Prostate gland (tissue), 2 donors: ENCODE results near the gene CPED1.

Experiments
- CTCF ChIP-seq, 4 experiments: fragments of 200-600 bp in 2 of 4; fragments of 450-650 bp in 2 of 4; sonication (generic) in 2 of 4; IDR thresholded peaks; 1 replicate in 3 of 4; 2 replicates in 1 of 4; pipeline ENCODE4 v1.5.1; 2016 to 2019; ENCODE audit warnings: antibody characterized with exemption in 4 of 4, mild to moderate bottlenecking in 2 of 4, moderate library complexity in 2 of 4
- POLR2A ChIP-seq: fragments of 450-650 bp; IDR thresholded peaks from one replicate; pipeline ENCODE4 v1.6.1; 2016; ENCODE audit warnings: antibody characterized with exemption, mild to moderate bottlenecking

GRCh38 chr7:121012919-121013318 lies 24.4 kb downstream of the CPED1 start:
- TF ChIP-seq CTCF (IDR thresholded peaks at IDR 0.05) (no peak), POLR2A (no peak)
